Stomach smooth muscle (tissue), 2 donors: ENCODE data around the gene PALLD.

Experiments
- H3K27ac ChIP-seq: one replicate; pipeline ENCODE4 v1.7.0; 2013; ENCODE audit warnings: mild to moderate bottlenecking, low read length, inconsistent platforms
- H3K27me3 ChIP-seq, 2 donors: one replicate each; pipeline ENCODE4 v1.7.0; 2013; ENCODE audit warnings: low read length in 2 of 2; ENCODE audit not compliant: insufficient read depth in 2 of 2, control insufficient read depth in 1 of 2
- H3K36me3 ChIP-seq, 2 donors: one replicate each; pipeline ENCODE4 v1.7.0; 2013; ENCODE audit warnings: low read length in 2 of 2; ENCODE audit not compliant: control insufficient read depth in 2 of 2, insufficient read depth in 2 of 2
- H3K4me1 ChIP-seq: one replicate; pipeline ENCODE4 v1.7.0; 2013; ENCODE audit warnings: low read length; ENCODE audit not compliant: control insufficient read depth, insufficient read depth
- H3K4me3 ChIP-seq, 2 donors: one replicate each; pipeline ENCODE4 v1.7.0; 2013; ENCODE audit warnings: low read length in 2 of 2
- H3K9ac ChIP-seq, 2 donors: one replicate each; pipeline ENCODE4 v1.7.0; 2013; ENCODE audit warnings: low read length in 2 of 2, mild to moderate bottlenecking in 1 of 2
- H3K9me3 ChIP-seq, 2 donors: one replicate each; pipeline ENCODE4 v1.7.0; 2013; ENCODE audit warnings: low read length in 2 of 2; ENCODE audit not compliant: control insufficient read depth in 2 of 2
- donor health status: healthy.
- donor health status: Pancreatic carcinoma.

PALLD gene

GRCh38 chr4:168528131-168528949, 31.5 kb downstream of the PALLD start:
- no peak overlapping the region for H3K4me3 ChIP-seq
- H3K27ac ChIP-seq, result no peak overlapping the region
- no peaks in the 10 kb centered on the region for H3K36me3 ChIP-seq
- H3K9ac ChIP-seq, result no peak overlapping the region
- H3K9me3 ChIP-seq, result no peaks in the 10 kb centered on the region
- H3K27me3 ChIP-seq, result peaks cover 0 to 3% of the 10 kb centered on the region in 2 donors
- H3K4me1 ChIP-seq, result no peaks in the 10 kb centered on the region

- peaks cover 0 to 3% of the 10 kb centered on the region in 2 donors for H3K27me3 ChIP-seq
- H3K27ac ChIP-seq, result no peak overlapping the region
- H3K4me3 ChIP-seq, result no peak overlapping the region
- no peaks in the 10 kb centered on the region for H3K9me3 ChIP-seq
- no peak overlapping the region for H3K9ac ChIP-seq
- no peaks in the 10 kb centered on the region for H3K36me3 ChIP-seq
- no peaks in the 10 kb centered on the region for H3K4me1 ChIP-seq
Observed at GRCh38 chr4:168529257-168529656, 32.4 kb downstream of the PALLD start.

GRCh38 chr4:168531305-168531704, 34.5 kb downstream of the PALLD start:
- Histone ChIP-seq H3K4me1 (no peaks in the 10 kb centered on the region), H3K36me3 (no peaks in the 10 kb centered on the region), H3K4me3 (no peak overlapping the region), H3K27ac (no peak overlapping the region), H3K9ac (no peak overlapping the region), H3K27me3 (peaks cover 0 to 3% of the 10 kb centered on the region in 2 donors), H3K9me3 (no peaks in the 10 kb centered on the region)

- H3K36me3 ChIP-seq, result no peaks in the 10 kb centered on the region
- H3K9me3 ChIP-seq, result no peaks in the 10 kb centered on the region
- no peaks in the 10 kb centered on the region for H3K27me3 ChIP-seq
- H3K4me1 ChIP-seq, result no peaks in the 10 kb centered on the region
- no peak overlapping the region for H3K4me3 ChIP-seq
- no peak overlapping the region for H3K9ac ChIP-seq
- no peak overlapping the region for H3K27ac ChIP-seq
Observed at GRCh38 chr4:168534535-168534934, 37.7 kb downstream of the PALLD start.

- H3K36me3 ChIP-seq, result no peaks in the 10 kb centered on the region
- no peaks in the 10 kb centered on the region for H3K4me1 ChIP-seq
- no peak overlapping the region for H3K4me3 ChIP-seq
- H3K9me3 ChIP-seq, result no peaks in the 10 kb centered on the region
- no peak overlapping the region for H3K27ac ChIP-seq
- H3K27me3 ChIP-seq, result no peaks in the 10 kb centered on the region
- no peak overlapping the region for H3K9ac ChIP-seq
Observed at GRCh38 chr4:168535689-168536088, 38.8 kb downstream of the PALLD start.

- Histone ChIP-seq H3K27me3 (no peaks in the 10 kb centered on the region), H3K4me3 (no peak overlapping the region), H3K4me1 (no peaks in the 10 kb centered on the region), H3K9me3 (no peaks in the 10 kb centered on the region), H3K9ac (no peak overlapping the region), H3K27ac (no peak overlapping the region), H3K36me3 (no peaks in the 10 kb centered on the region)
Observed at GRCh38 chr4:168536448-168536847, 39.6 kb downstream of the PALLD start.

- H3K4me3 ChIP-seq, result no peak overlapping the region
- no peaks in the 10 kb centered on the region for H3K27me3 ChIP-seq
- no peaks in the 10 kb centered on the region for H3K4me1 ChIP-seq
- H3K27ac ChIP-seq, result no peak overlapping the region
- no peak overlapping the region for H3K9ac ChIP-seq
- no peaks in the 10 kb centered on the region for H3K36me3 ChIP-seq
- H3K9me3 ChIP-seq, result no peaks in the 10 kb centered on the region
Observed at GRCh38 chr4:168537086-168537485, 40.2 kb downstream of the PALLD start.

- Histone ChIP-seq H3K9me3 (no peaks in the 10 kb centered on the region), H3K27me3 (no peaks in the 10 kb centered on the region), H3K36me3 (no peaks in the 10 kb centered on the region), H3K4me1 (no peaks in the 10 kb centered on the region), H3K4me3 (no peak overlapping the region), H3K27ac (no peak overlapping the region), H3K9ac (no peak overlapping the region)
Observed at GRCh38 chr4:168537571-168537970, 40.7 kb downstream of the PALLD start.

- Histone ChIP-seq H3K9me3 (no peaks in the 10 kb centered on the region), H3K4me3 (no peak overlapping the region), H3K27ac (no peak overlapping the region), H3K4me1 (no peaks in the 10 kb centered on the region), H3K27me3 (no peaks in the 10 kb centered on the region), H3K9ac (no peak overlapping the region), H3K36me3 (no peaks in the 10 kb centered on the region)
Observed at GRCh38 chr4:168538632-168539031, 41.8 kb downstream of the PALLD start.

- H3K9me3 ChIP-seq, result no peaks in the 10 kb centered on the region
- no peak overlapping the region for H3K27ac ChIP-seq
- H3K4me1 ChIP-seq, result no peaks in the 10 kb centered on the region
- no peak overlapping the region for H3K9ac ChIP-seq
- H3K36me3 ChIP-seq, result no peaks in the 10 kb centered on the region
- no peak overlapping the region for H3K4me3 ChIP-seq
- H3K27me3 ChIP-seq, result no peaks in the 10 kb centered on the region
Observed at GRCh38 chr4:168540086-168540485, 43.2 kb downstream of the PALLD start.

- no peak overlapping the region for H3K4me3 ChIP-seq
- H3K4me1 ChIP-seq, result no peaks in the 10 kb centered on the region
- H3K27me3 ChIP-seq, result no peaks in the 10 kb centered on the region
- H3K36me3 ChIP-seq, result no peaks in the 10 kb centered on the region
- H3K9me3 ChIP-seq, result no peaks in the 10 kb centered on the region
- no peak overlapping the region for H3K9ac ChIP-seq
- no peak overlapping the region for H3K27ac ChIP-seq
Observed at GRCh38 chr4:168540503-168541265, 43.8 kb downstream of the PALLD start.
